Lower leg skin (tissue), 3 donors: Measurements from ENCODE around the gene PCDHGB2.

Experiments
- CTCF ChIP-seq, 3 donors: fragments of 450-650 bp; IDR thresholded peaks; one replicate each; pipeline ENCODE4 v1.5.1; 2016; ENCODE audit warnings: antibody characterized with exemption in 3 of 3, mild to moderate bottlenecking in 3 of 3, moderate library complexity in 2 of 3
- POLR2A ChIP-seq, 2 donors: fragments of 450-650 bp; IDR thresholded peaks; one replicate each; pipeline ENCODE4 v1.6.1; 2016 to 2017; ENCODE audit warnings: antibody characterized with exemption in 2 of 2, mild to moderate bottlenecking in 1 of 2, moderate library complexity in 1 of 2

GRCh38 chr5:141411575-141411974 is 51.8 kb downstream of the PCDHGB2 start:
- TF ChIP-seq CTCF (IDR thresholded peaks at IDR 0.05) (no peak), POLR2A (IDR thresholded peaks at IDR 0.05) (no peak)
